Measurements from ENCODE around the gene ATF7IP2.

Gene ATF7IP2

DNA sequence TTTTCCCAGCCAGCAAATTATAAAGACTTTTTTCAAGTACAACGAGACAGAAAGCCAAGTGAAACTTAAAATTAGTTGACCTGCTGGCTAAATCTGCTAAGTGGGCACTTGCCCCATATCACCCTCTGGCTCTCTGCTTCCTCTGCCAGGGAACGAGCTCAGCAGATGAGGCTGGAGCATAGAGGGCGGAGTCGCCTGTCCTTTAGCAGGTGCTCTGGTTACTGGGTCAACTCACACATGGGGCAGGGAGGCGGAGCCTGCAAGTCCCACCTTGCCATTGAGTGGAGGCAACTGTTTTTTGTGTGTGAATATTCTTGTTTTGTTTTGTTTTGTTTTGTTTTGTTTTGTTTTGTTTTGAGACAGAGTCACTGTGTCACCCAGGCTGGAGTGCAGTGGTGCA lies 132.0 kb downstream of the ATF7IP2 start:
- DNase-seq (ENCODE audit: insufficient read length, low spot score) (no peak), FAIRE-seq (no peak)
- TF ChIP-seq, protein P1, sequence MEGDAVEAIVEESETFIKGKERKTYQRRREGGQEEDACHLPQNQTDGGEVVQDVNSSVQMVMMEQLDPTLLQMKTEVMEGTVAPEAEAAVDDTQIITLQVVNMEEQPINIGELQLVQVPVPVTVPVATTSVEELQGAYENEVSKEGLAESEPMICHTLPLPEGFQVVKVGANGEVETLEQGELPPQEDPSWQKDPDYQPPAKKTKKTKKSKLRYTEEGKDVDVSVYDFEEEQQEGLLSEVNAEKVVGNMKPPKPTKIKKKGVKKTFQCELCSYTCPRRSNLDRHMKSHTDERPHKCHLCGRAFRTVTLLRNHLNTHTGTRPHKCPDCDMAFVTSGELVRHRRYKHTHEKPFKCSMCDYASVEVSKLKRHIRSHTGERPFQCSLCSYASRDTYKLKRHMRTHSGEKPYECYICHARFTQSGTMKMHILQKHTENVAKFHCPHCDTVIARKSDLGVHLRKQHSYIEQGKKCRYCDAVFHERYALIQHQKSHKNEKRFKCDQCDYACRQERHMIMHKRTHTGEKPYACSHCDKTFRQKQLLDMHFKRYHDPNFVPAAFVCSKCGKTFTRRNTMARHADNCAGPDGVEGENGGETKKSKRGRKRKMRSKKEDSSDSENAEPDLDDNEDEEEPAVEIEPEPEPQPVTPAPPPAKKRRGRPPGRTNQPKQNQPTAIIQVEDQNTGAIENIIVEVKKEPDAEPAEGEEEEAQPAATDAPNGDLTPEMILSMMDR (IDR thresholded peaks at IDR 0.05; ENCODE audit: insufficient read depth, missing control alignments), result no peak

DNA sequence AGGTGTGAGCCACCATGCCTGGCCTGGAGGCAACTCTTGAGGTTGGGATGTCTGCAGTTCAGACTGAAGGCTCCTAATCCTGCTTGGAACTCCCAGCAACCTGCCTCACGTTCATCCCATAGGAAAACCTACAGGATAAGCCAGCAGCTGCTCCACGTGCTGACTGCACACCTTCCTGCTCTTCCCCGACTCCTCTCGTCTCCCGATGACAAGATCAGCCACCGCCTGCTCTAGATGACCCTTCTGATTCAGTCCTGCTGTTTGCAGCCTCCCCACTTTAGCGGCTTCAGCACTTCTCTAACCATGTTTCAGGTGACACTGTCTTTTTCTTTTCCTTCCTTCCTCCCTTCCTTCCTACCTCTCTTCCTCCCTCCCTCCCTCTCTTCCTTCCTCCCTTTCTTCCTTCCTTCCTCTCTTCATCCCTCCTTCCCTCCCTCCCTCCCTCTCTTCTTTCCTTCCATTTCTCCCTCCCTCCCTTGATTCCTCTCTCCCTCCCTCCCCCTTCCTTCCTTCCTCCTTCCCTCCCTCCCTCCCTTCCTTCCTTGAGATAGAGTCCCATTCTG lies 132.7 kb downstream of the ATF7IP2 start:
- TF ChIP-seq, protein P1 (IDR thresholded peaks at IDR 0.05; ENCODE audit: insufficient read depth, missing control alignments), result no peak
- no peak for DNase-seq (ENCODE audit: insufficient read length, low spot score)
- FAIRE-seq, result no peak

DNA sequence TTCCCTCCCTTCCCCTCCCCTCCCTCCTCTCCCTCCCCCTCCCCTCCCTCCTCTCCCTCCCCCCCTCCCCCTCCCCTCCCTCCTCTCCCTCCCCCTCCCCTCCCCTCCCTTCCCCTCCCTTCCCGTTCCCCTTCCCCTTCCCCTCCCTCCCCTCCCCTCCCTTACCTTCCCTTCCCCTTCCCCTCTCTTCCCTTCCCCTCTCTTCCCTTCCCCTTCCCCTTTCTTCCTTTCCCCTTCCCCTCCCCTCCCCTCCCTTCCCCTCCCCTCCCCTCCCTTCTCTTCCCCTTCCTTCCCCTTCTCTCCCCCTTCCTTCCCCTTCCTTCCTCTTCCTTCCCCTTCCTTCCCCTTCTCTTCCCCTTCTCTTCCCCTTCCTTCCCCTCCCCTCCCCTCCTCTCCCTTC lies 133.4 kb downstream of the ATF7IP2 start:
- DNase-seq (ENCODE audit: insufficient read length, low spot score), result no peak
- no peak for FAIRE-seq
- TF ChIP-seq, protein P1 (IDR thresholded peaks at IDR 0.05; ENCODE audit: insufficient read depth, missing control alignments), result no peak

DNA sequence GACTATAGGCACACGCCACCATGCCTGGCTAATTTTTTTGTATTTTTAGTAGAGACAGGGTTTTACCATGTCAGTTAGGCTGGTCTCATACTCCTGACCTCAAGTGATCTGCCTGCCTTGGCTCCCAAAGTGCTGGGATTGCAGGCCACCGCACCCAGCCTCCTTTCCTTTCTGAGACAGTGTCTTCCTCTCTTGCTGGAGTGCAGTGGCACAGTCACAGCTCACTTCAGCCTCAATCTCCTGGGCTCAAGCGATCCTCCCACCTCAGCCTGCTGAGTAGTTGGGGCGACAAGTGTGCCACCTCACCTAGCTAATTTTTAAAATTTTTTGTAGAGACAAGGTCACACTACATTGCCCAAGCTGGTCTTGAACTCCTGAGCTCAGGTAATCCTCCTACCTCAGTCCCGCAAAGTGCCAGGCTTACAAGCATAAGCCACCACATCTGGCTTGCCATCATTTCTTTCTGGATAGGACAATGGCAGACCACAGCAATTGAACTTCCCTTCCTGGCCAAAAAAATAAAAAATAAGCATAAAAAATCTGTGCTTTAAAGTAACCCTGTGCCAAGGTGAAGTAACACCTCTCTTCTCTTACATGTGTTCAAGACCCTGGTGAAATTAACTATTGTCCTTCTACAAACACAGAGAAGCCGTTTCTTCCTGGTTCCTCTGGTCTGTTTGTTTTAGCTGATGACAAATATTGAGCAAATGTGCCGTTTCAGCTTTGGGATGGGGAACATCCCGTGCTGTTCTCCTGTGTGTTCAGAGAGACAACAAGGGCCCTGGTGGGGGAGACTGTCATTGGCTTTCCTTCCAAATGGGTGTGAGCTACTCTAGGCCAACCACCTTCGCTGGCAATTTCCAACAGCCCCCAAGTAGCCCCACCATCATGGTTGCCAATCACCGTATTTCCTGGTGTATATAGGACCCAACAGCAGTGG lies 134.3 kb downstream of the ATF7IP2 start:
- no peak for DNase-seq (ENCODE audit: insufficient read length, low spot score)
- FAIRE-seq, result no peak

DNA sequence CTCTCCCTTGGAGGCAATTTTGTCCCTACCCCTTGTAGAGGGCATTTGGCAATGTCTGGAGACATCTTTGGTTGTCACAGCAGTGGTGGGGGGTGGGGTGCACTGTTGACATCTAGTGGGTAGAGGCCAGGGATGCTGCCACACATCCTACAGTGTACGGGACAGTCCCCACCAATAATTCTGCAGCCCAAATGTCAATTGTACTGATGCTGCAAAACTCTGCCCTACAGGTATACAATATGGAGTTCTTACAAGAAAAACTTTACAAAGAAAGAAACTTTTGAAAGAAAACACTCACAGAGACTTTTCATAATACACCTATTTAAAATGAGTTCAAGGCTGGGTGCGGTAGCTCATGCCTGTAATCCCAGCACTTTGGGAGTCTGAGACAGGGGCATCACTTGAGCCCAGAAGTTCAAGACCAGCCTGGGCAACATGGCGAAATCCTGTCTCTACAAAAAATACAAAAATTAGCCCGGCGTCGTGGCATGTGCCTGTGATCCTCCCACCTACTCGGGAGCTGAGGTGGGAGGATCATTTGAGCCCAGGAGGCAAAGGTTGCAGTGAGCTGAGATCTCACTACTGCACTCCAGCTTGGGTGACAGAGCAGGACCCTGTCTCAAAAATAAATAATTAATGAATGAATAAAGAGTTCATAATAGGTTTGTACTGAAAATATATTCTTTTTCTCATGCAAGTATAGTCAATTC lies 135.2 kb downstream of the ATF7IP2 start:
- DNase-seq (ENCODE audit: insufficient read length, low spot score) (no peak), FAIRE-seq (no peak)
- TF ChIP-seq, protein P1 (IDR thresholded peaks at IDR 0.05; ENCODE audit: insufficient read depth, missing control alignments), result no peak

More for the DNA sequence above, 134.3 kb downstream of the ATF7IP2 start:
- TF ChIP-seq, protein P1 (IDR thresholded peaks at IDR 0.05; ENCODE audit: insufficient read depth, missing control alignments), result no peak

DNA sequence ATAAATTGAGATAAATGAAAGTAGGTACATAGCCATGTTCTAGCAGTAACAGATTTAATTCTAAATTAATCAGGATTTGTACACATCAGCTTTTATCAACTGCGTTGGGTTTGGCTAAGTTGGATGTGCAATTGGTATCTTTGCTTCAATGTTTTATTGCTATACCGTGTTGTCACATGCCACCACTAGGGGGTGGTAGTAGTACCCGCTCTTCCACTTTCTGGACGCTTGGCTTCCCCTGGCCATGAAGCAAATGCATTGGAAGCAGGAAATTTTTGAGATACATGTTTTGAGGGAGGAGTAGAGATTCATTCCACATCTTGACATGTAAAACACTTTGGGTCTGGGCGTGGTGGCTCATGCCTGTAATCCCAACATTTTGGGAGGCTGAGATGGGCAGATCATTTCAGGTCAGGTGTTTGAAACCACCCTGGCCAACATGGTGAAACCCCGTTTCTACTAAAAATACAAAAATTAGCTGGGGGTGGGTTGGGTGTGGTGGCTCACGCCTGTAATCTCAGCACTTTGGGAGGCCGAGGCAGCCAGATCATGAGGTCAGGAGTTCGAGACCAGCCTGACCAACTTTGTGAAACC lies 135.9 kb downstream of the ATF7IP2 start:
- DNase-seq (ENCODE audit: insufficient read length, low spot score) (no peak), FAIRE-seq (no peak)
- TF ChIP-seq, protein P1 (IDR thresholded peaks at IDR 0.05; ENCODE audit: insufficient read depth, missing control alignments), result peak; percentile 89
